Hippocampal formation (tissue), 2 donors: Measurements from ENCODE around the gene LINC01488.

Experiments used
- DNase-seq, 2 donors: peaks; one replicate each; lab custom pipeline; 2025; lab: John Stamatoyannopoulos, UW

LINC01488 gene

GRCh38 chr11:69463995-69464960 is 17.2 kb upstream of the LINC01488 start:
- DNase-seq: no peak

GRCh38 chr11:69465236-69466000 is 16.0 kb upstream of the LINC01488 start:
- DNase-seq: no peak

- no peak for DNase-seq
These were observed 15.4 kb upstream of the LINC01488 start for GRCh38 chr11:69466039-69466438.

- no peak for DNase-seq
These were observed 14.3 kb upstream of the LINC01488 start for GRCh38 chr11:69467196-69467595.

GRCh38 chr11:69467646-69468045 is 13.8 kb upstream of the LINC01488 start:
- DNase-seq: no peak

GRCh38 chr11:69468221-69468620 is 13.2 kb upstream of the LINC01488 start:
- no peak for DNase-seq

GRCh38 chr11:69468911-69469885 is 12.3 kb upstream of the LINC01488 start:
- no peak for DNase-seq

GRCh38 chr11:69470301-69470700 is 11.2 kb upstream of the LINC01488 start:
- DNase-seq: no peak

GRCh38 chr11:69470793-69471728 is 10.4 kb upstream of the LINC01488 start:
- no peak for DNase-seq

- DNase-seq: no peak
These were observed 9.5 kb upstream of the LINC01488 start for GRCh38 chr11:69471729-69472540.

GRCh38 chr11:69472541-69473275 is 8.8 kb upstream of the LINC01488 start:
- no peak for DNase-seq

- no peak for DNase-seq
These were observed 8.1 kb upstream of the LINC01488 start for GRCh38 chr11:69473276-69473845.

GRCh38 chr11:69474736-69475135 is 6.7 kb upstream of the LINC01488 start:
- DNase-seq: no peak

GRCh38 chr11:69475141-69475865 is 6.2 kb upstream of the LINC01488 start:
- no peak for DNase-seq

GRCh38 chr11:69475866-69476471 is 5.5 kb upstream of the LINC01488 start:
- DNase-seq: no peak

- no peak for DNase-seq
These were observed 4.9 kb upstream of the LINC01488 start for GRCh38 chr11:69476509-69476961.

- DNase-seq: no peak
These were observed 4.4 kb upstream of the LINC01488 start for GRCh38 chr11:69477086-69477485.
